ENCODE data around the gene CYP2A13.
A peak's percentile ranks its signal among the peaks of the same experiment; 100 is the strongest.
"Not testable (repeated sequence)": the region's sequence is repeated elsewhere in the genome, so short reads cannot be mapped to it uniquely, and the experiment has no call there.

Gene CYP2A13

GRCh38 chr19:41116261-41116660 is 28.0 kb downstream of the CYP2A13 start:
- no peak overlapping the region for H3K4me3 ChIP-seq (ENCODE audit: low read depth, low read length)
- in situ Hi-C loops (cut with HindIII; ENCODE audit: low sequenced_read_pairs) = no loop called here
- no peak for TF ChIP-seq CTCF (IDR thresholded peaks at IDR 0.05; ENCODE audit: low read depth, low read length, missing control alignments)
- no peak for DNase-seq (ENCODE audit: low read depth)

GRCh38 chr19:41120929-41121911 is 33.0 kb downstream of the CYP2A13 start:
- in situ Hi-C loops (cut with HindIII; ENCODE audit: low sequenced_read_pairs); DNase-seq (ENCODE audit: low read depth): not testable (repeated sequence)

GRCh38 chr19:41122846-41123245 is 34.6 kb downstream of the CYP2A13 start:
- DNase-seq (ENCODE audit: low read depth); in situ Hi-C loops (cut with HindIII; ENCODE audit: low sequenced_read_pairs); H3K4me3 ChIP-seq (ENCODE audit: low read depth, low read length): not testable (repeated sequence)

More at GRCh38 chr19:41120929-41121911, 33.0 kb downstream of the CYP2A13 start:
- not testable (repeated sequence) for H3K4me3 ChIP-seq (ENCODE audit: low read depth, low read length)

GRCh38 chr19:41123716-41124294 is 35.6 kb downstream of the CYP2A13 start:
- in situ Hi-C loops (cut with HindIII; ENCODE audit: low sequenced_read_pairs) = no loop called here
- no peak overlapping the region for H3K4me3 ChIP-seq (ENCODE audit: low read depth, low read length)
- no peak for DNase-seq (ENCODE audit: low read depth)
- TF ChIP-seq CTCF (IDR thresholded peaks at IDR 0.05; ENCODE audit: low read depth, low read length, missing control alignments) = no peak

DNA sequence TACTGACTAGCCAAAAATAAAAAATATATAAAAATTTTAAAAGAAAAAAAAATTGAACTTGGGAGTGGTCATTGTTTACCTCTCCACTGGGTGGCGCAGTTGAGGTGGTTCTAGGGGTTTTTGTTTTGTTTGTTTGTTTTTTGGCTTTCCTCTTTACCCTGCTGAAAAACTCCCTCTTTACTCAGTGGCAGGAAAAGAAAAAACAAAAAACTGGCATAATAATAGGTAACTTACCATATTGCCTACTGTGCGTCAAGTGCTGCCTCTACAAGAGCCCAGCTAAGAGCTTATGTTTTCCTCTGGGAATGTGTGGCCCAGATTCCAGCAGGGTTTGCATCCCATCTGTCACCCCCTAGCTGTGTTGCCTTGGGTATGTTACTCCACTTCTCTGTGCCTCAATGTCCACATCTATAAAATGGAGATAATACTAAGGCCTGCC is 38.5 kb downstream of the CYP2A13 start:
- in situ Hi-C loops (cut with HindIII; ENCODE audit: low sequenced_read_pairs); DNase-seq (ENCODE audit: low read depth); H3K4me3 ChIP-seq (ENCODE audit: low read depth, low read length): not testable (repeated sequence)
- TF ChIP-seq CTCF (IDR thresholded peaks at IDR 0.05; ENCODE audit: low read depth, low read length, missing control alignments) = peak; percentile 55

DNA sequence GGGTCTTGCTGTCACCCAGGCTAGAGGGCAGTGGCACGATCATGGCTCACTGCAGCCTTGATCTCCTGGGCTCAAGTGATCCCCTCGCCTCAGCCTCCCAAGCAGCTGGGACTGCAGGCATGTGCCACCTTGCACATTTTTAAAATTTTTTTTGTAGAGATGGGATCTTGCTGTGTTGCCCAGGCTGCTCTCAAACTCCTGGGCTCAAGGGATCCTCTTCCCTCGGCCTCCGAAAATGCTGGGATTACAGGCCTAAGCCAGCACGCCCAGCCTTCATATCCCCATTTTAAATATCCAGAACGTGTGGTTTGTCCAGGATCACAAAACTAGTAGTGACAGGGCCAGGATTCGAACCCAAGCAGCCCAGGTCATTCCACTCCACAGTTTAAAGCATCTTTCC is 39.1 kb downstream of the CYP2A13 start:
- H3K4me3 ChIP-seq (ENCODE audit: low read depth, low read length); in situ Hi-C loops (cut with HindIII; ENCODE audit: low sequenced_read_pairs); DNase-seq (ENCODE audit: low read depth): not testable (repeated sequence)

DNA sequence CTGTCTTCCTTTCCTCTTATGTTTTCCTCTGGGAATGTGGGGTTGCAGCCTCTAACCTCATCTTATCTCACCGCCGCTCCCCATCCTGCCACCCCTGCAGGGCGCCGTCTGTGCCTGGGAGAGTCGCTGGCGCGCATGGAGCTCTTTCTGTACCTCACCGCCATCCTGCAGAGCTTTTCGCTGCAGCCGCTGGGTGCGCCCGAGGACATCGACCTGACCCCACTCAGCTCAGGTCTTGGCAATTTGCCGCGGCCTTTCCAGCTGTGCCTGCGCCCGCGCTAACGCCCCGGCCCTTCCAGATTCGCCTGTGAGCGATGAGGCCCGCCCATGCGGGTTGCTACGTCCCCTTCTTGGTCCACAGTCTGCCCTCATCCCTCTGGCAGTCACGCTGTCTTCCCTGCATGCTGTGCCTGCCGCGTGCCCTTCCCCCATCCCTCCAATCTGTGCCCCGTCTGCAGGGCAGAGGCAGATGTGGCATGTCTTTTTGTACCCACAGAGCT is 39.6 kb downstream of the CYP2A13 start:
- DNase-seq (ENCODE audit: low read depth); in situ Hi-C loops (cut with HindIII; ENCODE audit: low sequenced_read_pairs); H3K4me3 ChIP-seq (ENCODE audit: low read depth, low read length): not testable (repeated sequence)
- peak; percentile 12 for TF ChIP-seq CTCF (IDR thresholded peaks at IDR 0.05; ENCODE audit: low read depth, low read length, missing control alignments)

DNA sequence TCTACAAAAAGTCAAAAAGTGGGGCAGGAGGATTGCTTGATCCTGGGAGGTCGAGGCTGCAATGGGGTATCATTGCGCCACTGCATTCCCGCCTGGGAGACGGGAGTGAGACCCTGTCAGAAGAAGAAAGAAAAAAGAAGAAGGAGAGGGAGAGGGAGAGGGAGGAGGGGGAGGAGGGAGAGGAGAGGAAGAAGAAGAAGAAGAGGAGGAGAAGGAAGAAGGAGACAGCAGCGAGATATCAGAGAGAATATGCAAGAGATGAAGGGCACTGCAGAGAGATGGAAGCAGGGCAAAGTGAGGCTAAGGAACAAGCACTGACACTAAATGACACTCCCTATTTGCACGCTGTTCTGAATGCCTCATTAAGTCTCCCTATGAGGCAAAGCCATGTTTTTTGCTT is 40.4 kb downstream of the CYP2A13 start:
- DNase-seq (ENCODE audit: low read depth) = no peak
- no peak for TF ChIP-seq CTCF (IDR thresholded peaks at IDR 0.05; ENCODE audit: low read depth, low read length, missing control alignments)
- no peak overlapping the region for H3K4me3 ChIP-seq (ENCODE audit: low read depth, low read length)
- in situ Hi-C loops (cut with HindIII; ENCODE audit: low sequenced_read_pairs) = no loop called here

Data from astrocyte of the cerebellum (primary cell).